GM21381 (cell line): ENCODE data around the gene ANP32B.
A peak's percentile ranks its signal among the peaks of the same experiment; 100 is the strongest.
"Not testable (repeated sequence)": the region's sequence is repeated elsewhere in the genome, so short reads cannot be mapped to it uniquely, and the experiment has no call there.

Experiments
- ATAC-seq: cut with Tn5 transposase; IDR thresholded peaks from one replicate; pipeline ENCODE4 v1.9.1; 2021; ENCODE audit warnings: mild to moderate bottlenecking, moderate library complexity; ENCODE audit not compliant: unreplicated experiment

The ANP32B gene

DNA sequence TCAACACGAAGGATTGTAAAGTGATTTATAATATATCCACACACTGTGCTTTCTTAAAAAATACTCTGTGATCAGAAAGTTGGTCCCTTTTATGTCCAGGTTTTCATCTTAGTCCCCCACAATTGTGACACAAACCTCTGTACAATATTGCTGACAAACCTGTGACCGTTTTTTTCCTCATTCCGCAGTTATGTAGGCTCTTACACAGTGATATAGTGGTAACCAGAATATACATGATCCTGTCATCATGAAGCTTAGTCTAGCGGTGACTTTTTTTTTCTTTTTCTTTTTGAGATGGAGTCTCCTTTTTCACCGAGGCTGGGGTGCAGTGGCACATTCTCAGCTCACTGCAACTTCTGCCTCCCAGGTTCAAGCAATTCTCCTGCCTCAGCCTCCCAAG is 8.7 kb downstream of the ANP32B start:
- ATAC-seq, result no peak

DNA sequence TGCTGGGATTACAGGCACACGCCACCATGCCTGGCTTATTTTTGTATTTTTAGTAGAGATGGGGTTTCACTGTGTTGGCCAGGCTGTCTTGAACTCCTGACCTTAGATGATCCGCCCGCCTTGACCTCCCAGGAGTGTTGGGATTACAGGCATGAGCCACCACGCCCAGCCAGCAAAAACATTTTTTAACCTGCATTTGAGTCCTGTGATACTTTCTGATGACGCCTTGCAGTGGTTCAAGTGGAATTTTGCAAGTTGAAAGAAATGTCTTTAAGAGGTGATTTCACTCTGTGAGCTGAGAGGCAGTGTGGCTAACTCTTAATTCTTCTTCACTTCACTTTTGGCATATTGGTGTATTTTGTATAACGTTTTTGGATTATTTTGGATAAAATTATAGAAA is 9.1 kb downstream of the ANP32B start:
- ATAC-seq, result no peak

DNA sequence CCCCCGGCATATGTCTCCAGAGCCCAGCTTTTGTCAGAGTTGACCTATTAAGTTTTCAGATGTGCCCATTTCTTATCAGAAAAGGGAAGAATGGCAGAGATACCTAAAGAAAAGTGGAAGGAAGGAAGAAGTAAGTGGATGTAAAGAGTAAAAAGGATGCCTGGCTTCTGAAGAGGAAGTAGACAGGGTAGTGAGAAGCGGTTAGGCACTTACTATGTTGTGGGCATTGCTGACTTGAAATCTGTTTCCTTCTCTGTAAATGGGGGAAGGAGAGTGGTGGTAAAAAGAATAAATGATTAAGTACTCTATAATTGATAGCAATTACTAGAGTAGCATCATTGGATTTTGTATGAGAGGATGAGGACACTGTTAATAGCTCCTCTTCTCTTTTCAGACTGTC is 9.9 kb downstream of the ANP32B start:
- no peak for ATAC-seq

DNA sequence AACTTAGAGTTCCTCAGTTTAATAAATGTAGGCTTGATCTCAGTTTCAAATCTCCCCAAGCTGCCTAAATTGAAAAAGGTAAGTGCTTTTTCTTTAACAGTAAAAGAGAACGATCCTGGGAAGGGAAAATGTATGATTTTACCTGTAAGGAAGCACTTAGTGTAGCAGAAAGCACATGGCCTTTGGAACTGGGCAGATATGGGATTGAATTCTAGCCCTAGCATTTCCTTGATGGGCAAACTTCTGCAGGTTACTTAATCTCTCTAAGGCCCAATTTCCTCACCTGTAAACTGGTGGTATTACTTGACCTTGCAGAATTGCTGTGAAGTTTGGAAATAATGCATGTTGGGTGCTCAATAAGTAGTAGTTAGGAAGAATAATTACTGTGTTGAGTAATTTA is 11.6 kb downstream of the ANP32B start:
- no peak for ATAC-seq

DNA sequence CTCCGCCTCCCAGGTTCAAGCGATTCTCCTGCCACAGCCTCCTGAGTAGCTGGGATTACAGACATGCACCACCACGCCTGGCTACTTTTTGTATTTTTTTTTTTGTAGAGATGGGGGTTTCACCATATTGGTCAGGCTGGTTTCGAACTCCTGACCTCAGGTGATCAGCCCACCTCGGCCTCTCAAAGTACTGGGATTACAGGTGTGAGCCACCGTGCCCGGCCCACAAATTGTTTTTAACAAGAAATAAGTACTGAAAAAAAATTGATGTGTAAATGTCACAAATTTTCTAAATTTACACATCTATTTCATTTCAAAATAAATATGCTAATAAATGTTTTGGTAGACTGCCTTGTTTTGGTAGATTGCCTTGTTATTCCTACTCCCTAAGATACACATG is 13.5 kb downstream of the ANP32B start:
- not testable (repeated sequence) for ATAC-seq

DNA sequence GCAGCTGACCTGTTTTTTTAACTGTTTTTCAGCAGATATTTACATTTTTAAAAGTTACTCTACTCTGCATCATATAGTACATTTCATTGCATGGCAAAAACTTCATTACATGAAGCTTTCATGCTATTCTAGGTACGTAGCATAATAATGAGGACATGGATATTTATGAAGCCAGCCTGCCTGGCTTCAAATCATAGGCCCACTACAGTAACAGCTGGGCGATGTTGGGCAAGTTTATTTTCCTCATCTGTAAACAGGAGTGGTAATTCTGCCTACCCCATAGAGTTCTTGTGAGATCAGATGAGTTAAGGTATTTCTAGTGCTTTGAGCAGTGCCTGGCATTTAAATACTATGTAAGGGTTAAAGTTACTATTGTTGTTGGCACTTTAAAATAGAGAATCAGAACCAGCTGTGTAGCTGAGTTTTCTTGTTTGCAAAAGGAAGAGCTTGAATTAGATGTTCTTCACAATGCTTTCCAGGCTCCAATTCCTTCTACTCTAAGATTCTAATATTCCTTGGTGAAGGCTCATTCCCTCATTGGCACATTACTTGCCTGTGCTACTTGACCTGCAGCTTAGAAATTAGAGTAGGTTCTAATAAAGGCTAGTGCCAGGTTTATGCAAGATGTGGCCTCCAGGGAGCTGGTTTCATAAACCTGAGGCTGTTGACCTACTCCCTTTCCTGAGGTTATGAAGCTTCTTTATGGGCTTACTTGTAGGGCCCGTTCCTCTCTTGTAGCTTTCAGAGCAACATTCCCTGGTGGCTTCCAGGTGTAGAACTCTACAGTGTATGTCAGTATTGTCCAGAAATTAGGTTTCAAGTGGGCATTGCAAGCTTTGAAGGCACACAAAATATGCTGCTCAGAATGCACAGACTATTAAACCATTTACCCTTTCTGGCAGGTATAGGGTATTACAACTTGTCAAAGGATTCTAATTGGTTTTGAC is 14.5 kb downstream of the ANP32B start:
- ATAC-seq, result no peak

DNA sequence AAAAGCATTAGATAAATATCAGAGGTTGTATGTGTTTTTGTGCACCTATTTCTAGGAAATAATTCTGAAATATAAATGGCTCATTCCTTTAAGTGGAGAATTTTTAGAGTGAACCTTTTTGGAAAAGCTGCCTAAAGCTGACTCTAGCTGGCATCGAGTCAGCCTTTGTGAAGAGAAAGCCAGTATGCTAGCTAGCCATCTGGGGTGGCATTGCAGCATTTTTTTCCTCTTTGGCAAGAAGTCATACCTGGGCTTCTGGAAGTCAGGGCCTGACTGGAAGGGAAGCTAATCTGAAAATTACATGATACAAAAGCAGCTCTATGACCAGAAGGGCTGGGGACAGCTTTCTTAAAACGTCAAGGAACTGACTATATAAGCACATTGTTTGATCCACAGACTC is 19.7 kb downstream of the ANP32B start:
- no peak for ATAC-seq

DNA sequence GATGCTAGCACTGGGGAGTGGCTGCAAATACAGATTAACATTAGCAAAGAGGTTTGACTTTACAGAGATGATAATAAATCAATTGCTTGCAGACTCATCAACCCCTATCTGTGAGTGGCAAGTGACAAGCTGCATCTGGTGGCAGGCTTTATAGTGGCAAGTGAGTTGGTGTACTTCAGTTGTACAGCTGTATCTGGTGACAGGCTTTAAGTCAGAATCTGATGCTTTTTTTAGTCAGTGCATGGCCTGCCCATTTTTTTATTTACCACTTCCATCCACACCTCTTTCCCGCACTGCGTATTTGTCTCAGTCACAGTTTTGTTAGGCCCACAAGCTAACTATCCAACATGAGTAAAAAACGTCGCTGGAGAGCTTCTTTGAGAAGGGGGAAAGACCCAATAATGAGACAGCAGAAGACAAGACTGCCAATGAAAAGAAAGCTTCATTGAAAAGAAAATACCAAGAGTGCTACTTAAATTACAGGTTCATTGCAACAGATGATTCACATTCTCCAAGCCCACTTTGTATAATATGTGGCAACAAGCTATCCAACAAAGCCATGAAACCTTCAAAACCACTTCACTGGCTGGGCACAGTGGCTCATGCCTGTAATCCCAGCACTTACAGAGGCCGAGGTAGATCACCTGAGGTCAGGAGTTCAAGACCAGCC is 23.1 kb downstream of the ANP32B start:
- no peak for ATAC-seq

DNA sequence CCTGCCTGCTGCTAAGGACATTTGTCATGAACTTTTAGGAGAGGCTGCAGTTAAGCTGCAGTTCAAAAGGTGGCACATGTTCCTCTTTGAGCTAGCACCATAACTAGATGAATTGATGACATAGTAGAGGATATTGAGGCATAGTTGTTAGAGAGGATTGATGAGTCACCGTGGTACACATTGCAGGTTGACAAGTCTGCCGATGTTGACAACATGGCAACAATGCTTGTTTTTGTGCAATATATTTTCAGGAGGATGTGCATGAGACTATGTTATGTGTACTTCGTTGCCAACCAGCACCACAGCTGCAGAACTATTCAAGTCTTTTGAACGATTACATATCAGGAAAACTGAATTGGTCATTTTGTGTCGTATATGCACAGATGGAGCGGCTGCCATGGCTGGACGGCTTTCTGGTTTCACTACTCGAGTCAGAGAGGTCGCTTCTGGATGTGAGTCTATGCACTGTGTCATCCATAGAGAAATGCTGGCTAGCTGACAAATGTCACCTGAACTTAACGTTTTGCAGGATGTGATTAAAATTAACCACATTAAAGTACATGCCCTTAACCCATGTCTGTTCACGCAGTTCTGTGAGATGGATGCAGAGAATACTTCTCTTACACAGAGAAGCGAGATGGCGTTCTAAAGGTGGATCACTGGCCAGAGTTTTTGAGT is 24.2 kb downstream of the ANP32B start:
- no peak for ATAC-seq

DNA sequence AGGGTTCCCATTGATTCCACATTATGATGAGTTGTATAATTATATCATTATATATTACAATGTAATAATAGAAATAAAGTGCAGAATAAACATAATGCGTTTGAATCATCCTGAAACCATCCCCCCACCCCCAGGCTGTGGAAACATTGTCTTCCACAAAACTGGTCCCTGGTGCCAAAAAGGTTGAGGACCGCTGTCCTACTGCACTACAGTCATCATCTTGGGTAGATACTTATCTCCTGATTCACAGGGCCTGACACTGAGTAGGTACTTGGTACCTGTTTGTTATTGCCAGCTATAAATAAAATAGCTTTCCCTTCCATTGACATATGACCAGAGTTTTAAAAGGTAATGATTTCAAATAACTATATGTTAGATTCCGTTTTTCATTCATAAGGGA is 25.6 kb downstream of the ANP32B start:
- no peak for ATAC-seq

DNA sequence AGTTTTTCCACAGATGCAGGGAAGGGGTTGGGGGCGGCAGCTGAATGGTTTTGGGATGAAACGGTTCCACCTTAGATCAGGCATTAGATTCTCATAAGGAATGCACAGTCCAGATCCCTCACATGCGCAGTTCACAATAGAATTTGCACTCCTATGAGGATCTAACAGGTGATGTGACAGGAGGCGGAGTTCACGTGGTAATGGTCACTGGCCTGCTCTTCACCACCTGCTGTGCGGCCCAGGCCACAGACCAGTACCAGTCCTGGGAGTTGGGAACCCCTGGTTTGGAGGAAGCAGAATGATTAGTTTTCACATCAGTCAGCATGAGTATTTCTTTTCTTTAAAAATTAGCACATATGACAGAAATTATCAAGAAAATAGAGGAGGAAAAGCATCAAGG is 26.3 kb downstream of the ANP32B start:
- ATAC-seq, result no peak

DNA sequence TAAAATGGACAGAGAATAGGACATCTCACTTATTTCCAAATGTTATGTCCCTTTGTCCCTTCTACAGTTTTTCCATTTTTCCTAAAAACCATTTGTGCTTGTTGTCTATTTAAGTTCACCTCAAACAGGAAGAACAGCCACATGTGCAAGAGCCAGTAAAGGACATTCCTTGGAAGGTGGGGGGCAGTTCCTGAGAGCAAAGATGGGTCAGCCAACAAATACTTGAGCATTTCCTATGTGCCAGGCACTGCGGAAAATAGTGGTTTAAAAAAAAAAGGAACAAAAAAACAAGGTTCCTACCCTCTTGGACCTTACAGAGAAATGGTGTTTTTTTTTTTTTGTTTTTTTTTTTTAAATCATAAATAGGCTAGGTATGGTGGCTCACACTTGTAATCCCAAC is 26.8 kb downstream of the ANP32B start:
- ATAC-seq, result no peak

DNA sequence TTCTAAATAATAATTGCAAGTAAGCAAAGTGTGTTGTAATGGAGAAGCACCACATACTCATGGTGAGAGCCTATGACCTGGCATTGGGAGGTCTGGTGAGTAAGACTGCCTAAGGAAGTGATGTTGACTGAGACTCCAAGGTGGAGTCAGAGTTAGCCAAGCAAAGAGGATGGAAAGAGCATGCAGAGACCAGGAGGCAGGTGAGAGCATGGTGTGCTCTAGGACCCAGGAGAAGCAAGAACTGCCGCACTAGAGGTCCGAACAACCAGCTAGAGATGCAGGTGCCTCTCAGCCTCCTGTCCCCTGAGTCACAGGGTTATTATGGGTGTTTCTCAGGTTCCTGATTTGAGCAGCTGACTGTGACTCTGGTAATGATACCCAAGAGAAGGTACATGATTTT is 27.3 kb downstream of the ANP32B start:
- peak; percentile 80 for ATAC-seq

DNA sequence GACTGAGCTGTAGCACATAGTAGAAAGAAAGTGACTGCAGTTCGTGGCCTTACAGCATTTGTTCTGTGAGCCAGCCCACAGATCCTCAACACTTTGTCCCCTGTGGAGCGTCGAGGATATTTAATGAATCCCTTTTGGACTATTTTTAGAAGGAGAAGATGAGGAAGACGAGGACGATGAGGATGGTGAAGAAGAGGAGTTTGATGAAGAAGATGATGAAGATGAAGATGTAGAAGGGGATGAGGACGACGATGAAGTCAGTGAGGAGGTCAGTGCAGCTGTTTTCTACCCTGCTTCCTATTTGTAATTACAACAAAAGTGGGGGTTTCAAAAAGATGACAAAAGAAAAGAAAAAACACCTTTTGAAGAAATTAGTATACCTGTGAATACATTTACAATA is 28.0 kb downstream of the ANP32B start:
- ATAC-seq, result no peak

DNA sequence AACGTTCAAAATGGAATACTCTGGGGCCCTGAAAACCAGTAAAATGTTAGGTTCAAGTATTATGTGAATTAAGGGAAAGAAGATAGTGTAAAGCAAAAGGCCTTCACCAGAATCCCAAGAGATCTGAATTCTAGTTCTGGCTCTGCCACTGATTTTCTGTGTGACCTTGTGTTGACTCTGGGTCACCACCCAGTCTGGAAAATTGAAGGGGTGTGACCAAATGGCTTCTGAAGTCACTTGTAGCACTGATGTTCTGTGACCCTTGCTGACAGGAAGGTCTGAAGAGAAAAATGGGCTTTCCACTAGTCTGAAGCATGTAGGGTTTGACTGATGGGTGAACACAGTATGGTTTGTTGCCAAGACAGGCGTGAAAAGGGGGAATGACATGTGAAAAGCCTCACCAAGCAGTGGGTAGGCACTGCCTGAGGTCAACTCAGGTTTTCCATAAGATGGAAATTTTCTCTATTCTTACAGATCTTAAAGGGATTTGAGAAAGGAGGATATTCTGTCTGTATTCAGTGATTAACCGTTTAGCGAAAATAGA is 33.1 kb downstream of the ANP32B start:
- ATAC-seq, result no peak

DNA sequence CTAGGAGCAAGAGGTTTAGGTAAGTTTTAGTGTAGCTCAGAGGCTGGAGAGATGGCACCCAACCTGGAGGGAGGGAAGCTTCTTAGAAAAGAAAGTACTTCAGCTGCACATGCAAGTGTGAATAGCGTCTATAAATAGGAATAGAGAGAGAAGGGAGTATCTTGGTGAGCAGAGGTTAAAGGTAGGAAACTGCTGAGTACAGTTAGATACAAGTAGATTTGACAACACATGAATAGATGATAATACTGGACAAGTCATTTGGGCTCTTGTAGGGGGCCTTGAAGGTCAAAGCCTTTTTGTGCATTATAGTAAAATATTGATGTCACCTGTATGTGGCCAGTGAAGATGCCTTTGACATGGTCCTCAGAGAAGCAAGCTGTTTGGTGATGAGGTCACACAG is 34.2 kb downstream of the ANP32B start:
- ATAC-seq, result no peak

DNA sequence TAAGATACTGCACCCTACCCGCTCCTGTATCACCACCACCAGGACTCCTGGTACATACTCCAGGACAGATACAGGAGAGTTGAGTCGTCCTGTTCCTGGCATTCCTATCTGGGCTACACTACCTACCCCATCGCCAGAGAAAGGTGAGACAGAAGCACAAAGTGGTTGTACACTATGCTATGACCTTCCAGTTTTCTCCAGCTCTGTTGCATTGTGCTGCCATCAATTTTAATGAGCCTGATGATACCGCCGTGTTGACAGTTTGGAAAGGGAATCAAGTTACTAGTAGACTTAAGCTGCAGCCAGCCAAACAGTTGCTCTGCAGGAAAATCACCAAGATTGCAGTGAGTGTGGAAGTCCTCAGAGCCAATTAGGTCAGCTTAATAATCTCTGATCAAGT is 35.2 kb downstream of the ANP32B start:
- ATAC-seq, result no peak

DNA sequence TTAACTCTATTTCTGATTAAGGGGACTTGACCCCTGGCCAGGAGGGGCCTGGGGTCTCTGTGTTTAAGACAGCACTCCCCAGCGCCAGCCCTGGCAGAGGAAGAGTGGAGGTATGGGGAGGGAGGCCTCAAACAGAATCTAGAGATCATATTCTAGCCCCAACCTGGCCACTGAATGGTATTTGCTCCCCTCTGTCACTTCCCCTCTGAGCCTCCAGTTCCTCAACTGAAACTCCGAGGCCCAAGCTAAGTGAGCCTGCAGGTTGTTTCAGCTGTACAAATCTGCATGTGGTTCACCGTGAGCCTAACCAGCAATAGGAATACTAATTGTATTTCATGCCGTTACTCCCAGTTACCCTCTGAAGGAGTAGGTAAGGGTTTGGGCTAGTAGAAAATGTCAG is 36.0 kb downstream of the ANP32B start:
- ATAC-seq, result no peak

DNA sequence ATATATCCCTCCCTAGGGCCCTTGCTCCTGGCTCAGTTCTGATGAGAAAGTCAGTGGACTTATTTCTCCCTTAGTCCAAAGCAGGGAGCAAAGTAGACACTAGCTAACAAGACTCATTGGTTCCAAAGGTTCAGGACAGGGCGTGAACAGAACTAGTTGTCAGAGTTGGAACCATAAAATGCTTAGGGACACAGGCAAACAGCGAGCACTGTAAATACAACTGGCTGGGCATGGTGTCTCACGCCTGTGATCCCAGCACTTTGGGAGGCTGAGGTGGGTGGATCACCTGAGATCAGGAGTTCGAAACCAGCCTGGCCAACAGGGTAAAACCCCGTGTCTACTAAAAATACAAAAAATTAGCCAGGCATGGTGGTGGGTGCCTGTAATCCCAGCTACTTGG is 36.7 kb downstream of the ANP32B start:
- not testable (repeated sequence) for ATAC-seq

DNA sequence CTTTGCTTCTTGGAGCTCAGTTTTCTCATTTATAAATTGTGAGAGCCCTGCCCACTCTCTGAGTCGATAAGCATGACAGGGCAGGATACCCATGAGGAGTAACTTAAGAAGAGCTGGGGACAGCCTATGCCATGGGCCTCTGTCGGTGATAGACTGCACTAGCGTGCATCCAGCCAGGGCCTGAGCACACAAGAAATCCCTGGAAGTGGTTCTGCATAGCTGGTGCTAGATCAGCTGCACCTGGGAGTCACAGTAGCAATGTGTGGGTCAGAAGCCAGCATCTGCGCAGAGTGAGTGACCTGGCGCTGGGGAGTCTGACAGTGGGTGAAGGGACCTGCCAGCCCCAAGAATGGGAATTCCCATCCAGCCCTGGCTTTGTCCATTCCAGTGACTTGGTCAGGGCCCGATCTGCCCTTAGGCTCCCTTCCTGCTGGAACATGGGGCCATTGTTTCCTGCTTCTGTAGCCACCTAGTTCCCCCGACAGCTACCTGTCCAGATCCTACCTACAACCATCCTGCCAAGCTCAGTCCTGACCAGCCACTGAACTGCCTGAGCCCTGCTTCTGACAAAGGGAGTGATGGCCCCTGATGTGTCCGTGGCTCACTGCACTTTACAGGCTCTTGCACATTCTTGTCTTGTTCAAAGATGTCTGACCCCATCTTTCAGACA is 37.5 kb downstream of the ANP32B start:
- no peak for ATAC-seq
